Neuronal stem cell (in vitro differentiated cells): ENCODE measurements around the gene PFKFB3.

Source experiments
- DNase-seq: peaks from one replicate; pipeline ENCODE4 v3.0.0-alpha.2; 2013; ENCODE audit warnings: low spot score
- H2AFZ ChIP-seq: one replicate; pipeline ENCODE4 v1.6.1; 2013; ENCODE audit warnings: mild to moderate bottlenecking, low read length, inconsistent platforms
- H2AK5ac ChIP-seq: 2 replicates; pipeline ENCODE4 v1.6.1; 2013; ENCODE audit warnings: low read depth, mild to moderate bottlenecking, inconsistent platforms, low read length, moderate library complexity, mixed read lengths
- H2BK120ac ChIP-seq: 2 replicates; pipeline ENCODE4 v1.6.1; 2013; ENCODE audit warnings: low read depth, mild to moderate bottlenecking, inconsistent platforms, low read length, moderate library complexity, mixed read lengths
- H2BK12ac ChIP-seq: one replicate; pipeline ENCODE4 v1.6.1; 2013; ENCODE audit warnings: low read length, inconsistent platforms
- H2BK15ac ChIP-seq: 2 replicates; pipeline ENCODE4 v1.6.1; 2013; ENCODE audit warnings: mild to moderate bottlenecking, low read length, inconsistent platforms, mixed read lengths
- H2BK5ac ChIP-seq: one replicate; pipeline ENCODE4 v1.6.1; 2013; ENCODE audit warnings: inconsistent platforms, mild to moderate bottlenecking, low read length, moderate library complexity
- H3K14ac ChIP-seq: one replicate; pipeline ENCODE4 v1.6.1; 2013; ENCODE audit warnings: low read length, inconsistent platforms
- H3K18ac ChIP-seq: 2 replicates; pipeline ENCODE4 v1.6.1; 2013; ENCODE audit warnings: low read length, inconsistent platforms
- H3K23ac ChIP-seq: 2 replicates; pipeline ENCODE4 v1.6.1; 2013; ENCODE audit warnings: low read depth, mild to moderate bottlenecking, mixed read lengths, low read length, inconsistent platforms; ENCODE audit not compliant: poor library complexity
- H3K27ac ChIP-seq: replicated peaks from 3 replicates; pipeline ENCODE4 v1.5.1; 2013; ENCODE audit warnings: low read length, inconsistent platforms
- H3K27me3 ChIP-seq, 3 experiments: 2 replicates each; pipeline ENCODE4 v1.6.1; 2013; ENCODE audit warnings: low read length in 3 of 3, mild to moderate bottlenecking in 2 of 3, inconsistent platforms in 1 of 3, low read depth in 1 of 3, mixed read lengths in 1 of 3, moderate library complexity in 1 of 3; ENCODE audit not compliant: control insufficient read depth in 3 of 3, insufficient read depth in 3 of 3
- H3K36me3 ChIP-seq, 2 donors: replicated peaks in 1 of 2; 2 replicates each; pipeline ENCODE4 v1.6.1; 2013; ENCODE audit warnings: low read length in 2 of 2; ENCODE audit not compliant: control insufficient read depth in 2 of 2, insufficient read depth in 2 of 2
- H3K4ac ChIP-seq: 2 replicates; pipeline ENCODE4 v1.6.1; 2013; ENCODE audit warnings: inconsistent platforms, mild to moderate bottlenecking, low read length, moderate library complexity
- H3K4me1 ChIP-seq, 2 donors: 1 replicate in 1 of 2; 2 replicates in 1 of 2; pipeline ENCODE4 v1.6.1; 2013; ENCODE audit warnings: low read length in 2 of 2, low read depth in 1 of 2; ENCODE audit not compliant: control insufficient read depth in 2 of 2, insufficient read depth in 1 of 2
- H3K4me2 ChIP-seq: one replicate; pipeline ENCODE4 v1.6.1; 2013; ENCODE audit warnings: mild to moderate bottlenecking, low read length, inconsistent platforms; ENCODE audit not compliant: insufficient read depth, poor library complexity, severe bottlenecking
- H3K4me3 ChIP-seq, 2 donors: 2 replicates each; pipeline ENCODE4 v1.5.1; 2013; ENCODE audit warnings: low read length in 2 of 2, mild to moderate bottlenecking in 2 of 2, inconsistent platforms in 1 of 2, moderate library complexity in 1 of 2
- H3K79me1 ChIP-seq: one replicate; pipeline ENCODE4 v1.6.1; 2013; ENCODE audit warnings: low read depth, mild to moderate bottlenecking, inconsistent platforms, low read length, moderate library complexity
- H3K9ac ChIP-seq: one replicate; pipeline ENCODE4 v1.6.1; 2013; ENCODE audit warnings: mild to moderate bottlenecking, low read depth, low read length, inconsistent platforms; ENCODE audit not compliant: poor library complexity
- H3K9me3 ChIP-seq, 2 donors: replicated peaks in 1 of 2; 2 replicates each; pipeline versions ENCODE3 to v1.6.1; 2013; ENCODE audit warnings: low read length in 2 of 2, mild to moderate bottlenecking in 2 of 2, inconsistent platforms in 1 of 2, low read depth in 1 of 2, mixed read lengths in 1 of 2, moderate library complexity in 1 of 2; ENCODE audit not compliant: control insufficient read depth in 2 of 2, insufficient read depth in 1 of 2
- H4K8ac ChIP-seq: one replicate; pipeline ENCODE4 v1.6.1; 2013; ENCODE audit warnings: low read depth, mild to moderate bottlenecking, inconsistent platforms, low read length, moderate library complexity
- H4K91ac ChIP-seq: one replicate; pipeline ENCODE4 v1.6.1; 2013; ENCODE audit warnings: low read length, low read depth, mild to moderate bottlenecking, inconsistent platforms; ENCODE audit not compliant: poor library complexity
- WGBS, 2 donors: extraction: QIAGEN DNeasy Blood & Tissue Kit; methylation state at CpG; one replicate each; pipeline ENCODE4 v1.1.7; 2013; ENCODE audit warnings: missing lambda C conversion rate in 2 of 2, mixed read lengths in 1 of 2; ENCODE audit not compliant: insufficient read length in 2 of 2, insufficient replicate concordance in 1 of 2; ENCODE audit errors: extremely low coverage in 2 of 2; 5-methylcytosine and 5-hydroxymethylcytosine counted together

Gene PFKFB3

GRCh38 chr10:6161921-6162320 lies 40.8 kb upstream of the PFKFB3 start:
- H3K4me3 ChIP-seq: no peak overlapping the region
- H3K4ac ChIP-seq: no peak overlapping the region
- no peak overlapping the region for H2BK120ac ChIP-seq
- H2BK5ac ChIP-seq: no peak overlapping the region
- no peaks in the 10 kb centered on the region for H3K36me3 ChIP-seq
- H3K4me1 ChIP-seq: peaks cover 5 to 7% of the 10 kb centered on the region in 2 donors
- no peaks in the 10 kb centered on the region for H3K27me3 ChIP-seq
- H3K79me1 ChIP-seq: peaks cover 5% of the 10 kb centered on the region
- H4K91ac ChIP-seq: no peak overlapping the region
- H2AFZ ChIP-seq: no peak overlapping the region
- H3K23ac ChIP-seq: no peak overlapping the region
- H2BK12ac ChIP-seq: no peak overlapping the region
- H2BK15ac ChIP-seq: no peak overlapping the region
- H3K9ac ChIP-seq: no peak overlapping the region
- no peaks in the 10 kb centered on the region for H3K9me3 ChIP-seq
- no CpG with 5 or more reads among the region's 3 CpGs for WGBS, 2 donors
- H3K14ac ChIP-seq: no peak overlapping the region
- H3K4me2 ChIP-seq: no peak overlapping the region
- no peak for DNase-seq
- H3K27ac ChIP-seq: no peak overlapping the region
- no peak overlapping the region for H4K8ac ChIP-seq
- no peak overlapping the region for H2AK5ac ChIP-seq
- no peak overlapping the region for H3K18ac ChIP-seq

GRCh38 chr10:6162589-6163356 lies 40.0 kb upstream of the PFKFB3 start:
- H3K27me3 ChIP-seq: no peaks in the 10 kb centered on the region
- H2BK15ac ChIP-seq: no peak overlapping the region
- no peak overlapping the region for H2BK5ac ChIP-seq
- H3K9me3 ChIP-seq: no peaks in the 10 kb centered on the region
- no peak overlapping the region for H3K14ac ChIP-seq
- no peak overlapping the region for H3K4me3 ChIP-seq
- H3K4ac ChIP-seq: no peak overlapping the region
- no peak overlapping the region for H3K9ac ChIP-seq
- H4K91ac ChIP-seq: no peak overlapping the region
- no peak overlapping the region for H3K18ac ChIP-seq
- H2AK5ac ChIP-seq: no peak overlapping the region
- no peaks in the 10 kb centered on the region for H3K36me3 ChIP-seq
- H2AFZ ChIP-seq: no peak overlapping the region
- H3K79me1 ChIP-seq: peaks cover 6% of the 10 kb centered on the region
- DNase-seq: no peak
- no peak overlapping the region for H3K27ac ChIP-seq
- no peak overlapping the region for H3K23ac ChIP-seq
- no CpG with 5 or more reads among the region's 12 CpGs for WGBS, 2 donors
- H3K4me1 ChIP-seq: peaks cover 5 to 7% of the 10 kb centered on the region in 2 donors
- no peak overlapping the region for H3K4me2 ChIP-seq
- H4K8ac ChIP-seq: no peak overlapping the region
- H2BK120ac ChIP-seq: no peak overlapping the region
- H2BK12ac ChIP-seq: no peak overlapping the region

- Histone ChIP-seq H3K4ac (no peak overlapping the region), H3K18ac (peak overlapping the region; percentile 97), H4K91ac (no peak overlapping the region), H3K4me2 (peak overlapping the region; percentile 68), H3K4me3 (peak overlapping the region; percentile 58 to 77), H3K36me3 (no peaks in the 10 kb centered on the region), H2BK15ac (peak overlapping the region; percentile 85), H4K8ac (no peak overlapping the region), H2AFZ (peak overlapping the region; percentile 70), H3K27ac (no peak overlapping the region), H2AK5ac (peak overlapping the region; percentile 99), H3K9me3 (no peaks in the 10 kb centered on the region), H3K14ac (peak overlapping the region; percentile 87), H3K23ac (peak overlapping the region; percentile 93), H3K9ac (peak overlapping the region; percentile 92), H2BK5ac (no peak overlapping the region), H3K4me1 (peaks cover 5 to 7% of the 10 kb centered on the region in 2 donors), H3K27me3 (no peaks in the 10 kb centered on the region), H2BK12ac (no peak overlapping the region), H2BK120ac (peak overlapping the region; percentile 81), H3K79me1 (peaks cover 9% of the 10 kb centered on the region)
- DNase-seq: peak; percentile 59
- WGBS, 2 donors: no CpG with 5 or more reads among the region's 91 CpGs
These were observed 39.1 kb upstream of the PFKFB3 start for GRCh38 chr10:6163364-6164270.
